ENCODE data around the gene CCDC187. TPM values are rescaled to one million over a fixed set of nuclear protein-coding genes. Genes with fewer than 3 reads are reported as not detected.

CCDC187 gene
- total RNA-seq, 1 donor: not detected

DNA sequence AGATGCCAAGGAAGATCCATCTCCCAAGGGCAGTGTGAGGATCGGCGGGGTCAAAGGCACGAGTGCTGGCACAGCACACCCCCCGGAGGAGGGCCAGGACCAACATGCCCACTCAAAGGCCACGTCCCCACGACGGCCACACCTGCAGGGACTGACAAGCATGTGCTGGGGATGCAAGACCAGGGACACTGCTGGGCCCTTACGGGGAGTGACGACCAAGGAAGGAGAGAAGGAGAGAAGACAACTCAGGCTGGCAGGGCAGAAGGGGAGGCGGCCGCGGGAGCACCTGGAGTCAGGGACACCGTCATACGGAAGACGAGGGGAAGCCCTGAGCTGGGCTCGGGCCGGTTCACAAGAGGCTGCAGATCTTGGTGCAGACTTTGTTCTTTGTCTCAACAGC, 68.7 kb downstream of the CCDC187 start:
- Histone ChIP-seq H4K20me1 (ENCODE audit: insufficient read depth, low read length) (peaks cover 24% of the 10 kb centered on the region), H3K9me3 (ENCODE audit: low read depth, low read length) (no peaks in the 10 kb centered on the region), H3K4me1 (ENCODE audit: insufficient read depth, low read length) (no peaks in the 10 kb centered on the region), H3K4me2 (ENCODE audit: insufficient read depth, low read length) (no peak overlapping the region), H3K79me2 (ENCODE audit: insufficient read depth, low read length) (peaks cover 12% of the 10 kb centered on the region), H3K36me3 (ENCODE audit: insufficient read depth, low read length) (no peaks in the 10 kb centered on the region), H3K27ac (ENCODE audit: low read depth, low read length) (no peak overlapping the region), H3K4me3 (ENCODE audit: insufficient read depth, low read length) (no peak overlapping the region), H2AFZ (ENCODE audit: low read length) (no peak overlapping the region), H3K27me3 (ENCODE audit: insufficient read depth, low read length) (no peaks in the 10 kb centered on the region)
- no peak for DNase-seq (ENCODE audit: insufficient read length, low spot score, missing footprints)
- TF ChIP-seq, protein P1, sequence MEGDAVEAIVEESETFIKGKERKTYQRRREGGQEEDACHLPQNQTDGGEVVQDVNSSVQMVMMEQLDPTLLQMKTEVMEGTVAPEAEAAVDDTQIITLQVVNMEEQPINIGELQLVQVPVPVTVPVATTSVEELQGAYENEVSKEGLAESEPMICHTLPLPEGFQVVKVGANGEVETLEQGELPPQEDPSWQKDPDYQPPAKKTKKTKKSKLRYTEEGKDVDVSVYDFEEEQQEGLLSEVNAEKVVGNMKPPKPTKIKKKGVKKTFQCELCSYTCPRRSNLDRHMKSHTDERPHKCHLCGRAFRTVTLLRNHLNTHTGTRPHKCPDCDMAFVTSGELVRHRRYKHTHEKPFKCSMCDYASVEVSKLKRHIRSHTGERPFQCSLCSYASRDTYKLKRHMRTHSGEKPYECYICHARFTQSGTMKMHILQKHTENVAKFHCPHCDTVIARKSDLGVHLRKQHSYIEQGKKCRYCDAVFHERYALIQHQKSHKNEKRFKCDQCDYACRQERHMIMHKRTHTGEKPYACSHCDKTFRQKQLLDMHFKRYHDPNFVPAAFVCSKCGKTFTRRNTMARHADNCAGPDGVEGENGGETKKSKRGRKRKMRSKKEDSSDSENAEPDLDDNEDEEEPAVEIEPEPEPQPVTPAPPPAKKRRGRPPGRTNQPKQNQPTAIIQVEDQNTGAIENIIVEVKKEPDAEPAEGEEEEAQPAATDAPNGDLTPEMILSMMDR (IDR thresholded peaks at IDR 0.05; ENCODE audit: extremely low read depth, low read depth, low read length): no peak

DNA sequence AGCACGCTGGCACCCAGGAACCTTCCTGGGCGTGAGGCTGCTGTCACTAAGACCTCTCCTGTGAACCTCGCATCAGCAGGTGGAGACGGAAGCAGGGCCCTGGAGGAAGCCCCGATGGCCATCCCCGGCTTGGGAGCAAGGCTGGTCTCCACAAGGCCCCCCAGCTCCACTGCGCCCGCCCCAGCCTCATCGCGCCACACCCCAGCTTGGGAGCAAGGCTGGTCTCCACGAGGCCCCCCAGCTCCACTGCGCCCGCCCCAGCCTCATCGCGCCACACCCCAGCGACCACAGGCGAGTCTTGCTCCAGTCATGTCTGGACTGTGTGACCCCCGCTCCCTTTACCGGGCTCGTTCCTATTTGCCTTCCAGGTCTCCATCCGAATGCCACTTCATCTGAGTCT, 69.3 kb downstream of the CCDC187 start:
- Histone ChIP-seq H4K20me1 (ENCODE audit: insufficient read depth, low read length) (peaks cover 21% of the 10 kb centered on the region), H3K79me2 (ENCODE audit: insufficient read depth, low read length) (peaks cover 12% of the 10 kb centered on the region), H3K36me3 (ENCODE audit: insufficient read depth, low read length) (no peaks in the 10 kb centered on the region), H2AFZ (ENCODE audit: low read length) (no peak overlapping the region), H3K27ac (ENCODE audit: low read depth, low read length) (no peak overlapping the region), H3K4me1 (ENCODE audit: insufficient read depth, low read length) (no peaks in the 10 kb centered on the region), H3K9me3 (ENCODE audit: low read depth, low read length) (no peaks in the 10 kb centered on the region), H3K27me3 (ENCODE audit: insufficient read depth, low read length) (no peaks in the 10 kb centered on the region), H3K4me2 (ENCODE audit: insufficient read depth, low read length) (no peak overlapping the region), H3K4me3 (ENCODE audit: insufficient read depth, low read length) (no peak overlapping the region)
- no peak for DNase-seq (ENCODE audit: insufficient read length, low spot score, missing footprints)
- TF ChIP-seq, protein P1 (IDR thresholded peaks at IDR 0.05; ENCODE audit: extremely low read depth, low read depth, low read length): no peak

DNA sequence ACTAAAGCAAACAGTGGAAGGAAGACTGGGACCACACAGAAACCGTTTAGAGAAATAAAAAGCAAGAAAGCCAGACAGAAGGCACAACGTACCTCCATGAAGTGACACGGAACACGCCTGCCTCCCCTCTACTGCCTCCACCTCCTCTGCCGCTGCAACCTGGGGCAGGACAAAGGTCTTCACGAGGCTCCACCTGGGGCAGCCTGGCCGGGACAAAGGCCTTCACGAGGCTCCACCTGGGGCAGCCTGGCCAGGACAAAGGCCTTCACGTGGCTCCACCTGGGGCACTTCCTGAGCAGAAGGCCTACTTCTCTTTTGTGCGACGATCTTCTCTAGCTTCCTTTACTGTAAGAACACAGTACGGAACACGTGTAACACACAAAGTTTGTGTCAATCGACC, 70.0 kb downstream of the CCDC187 start:
- Histone ChIP-seq H3K4me1 (ENCODE audit: insufficient read depth, low read length) (peaks cover 3% of the 10 kb centered on the region), H4K20me1 (ENCODE audit: insufficient read depth, low read length) (peaks cover 17% of the 10 kb centered on the region), H3K9me3 (ENCODE audit: low read depth, low read length) (no peaks in the 10 kb centered on the region), H3K27me3 (ENCODE audit: insufficient read depth, low read length) (no peaks in the 10 kb centered on the region), H3K79me2 (ENCODE audit: insufficient read depth, low read length) (peaks cover 11% of the 10 kb centered on the region), H3K4me2 (ENCODE audit: insufficient read depth, low read length) (no peak overlapping the region), H3K4me3 (ENCODE audit: insufficient read depth, low read length) (no peak overlapping the region), H3K36me3 (ENCODE audit: insufficient read depth, low read length) (no peaks in the 10 kb centered on the region), H3K27ac (ENCODE audit: low read depth, low read length) (no peak overlapping the region), H2AFZ (ENCODE audit: low read length) (no peak overlapping the region)
- TF ChIP-seq, protein P1 (IDR thresholded peaks at IDR 0.05; ENCODE audit: extremely low read depth, low read depth, low read length): no peak
- no peak for DNase-seq (ENCODE audit: insufficient read length, low spot score, missing footprints)

DNA sequence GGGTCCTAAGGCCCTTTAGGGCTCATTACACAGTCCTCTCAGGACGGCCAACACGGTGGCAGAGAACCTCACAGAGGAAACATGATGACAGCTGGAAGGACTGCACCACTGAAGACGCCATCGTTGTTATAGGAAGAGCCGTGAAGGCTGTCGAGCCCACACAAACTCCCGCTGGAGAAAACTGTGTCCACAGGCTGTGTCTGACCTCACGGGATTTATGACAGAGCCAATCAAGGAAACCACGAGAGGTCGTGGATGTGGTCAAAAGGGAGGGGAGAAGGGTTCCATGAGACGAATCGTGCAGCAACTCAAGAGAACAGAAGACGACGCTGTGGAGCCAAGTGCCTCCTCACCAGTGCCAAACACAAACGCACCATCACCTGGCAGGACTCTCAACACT, 70.5 kb downstream of the CCDC187 start:
- Histone ChIP-seq H2AFZ (ENCODE audit: low read length) (no peak overlapping the region), H3K36me3 (ENCODE audit: insufficient read depth, low read length) (no peaks in the 10 kb centered on the region), H3K4me1 (ENCODE audit: insufficient read depth, low read length) (peaks cover 7% of the 10 kb centered on the region), H3K4me2 (ENCODE audit: insufficient read depth, low read length) (no peak overlapping the region), H3K9me3 (ENCODE audit: low read depth, low read length) (no peaks in the 10 kb centered on the region), H3K27ac (ENCODE audit: low read depth, low read length) (no peak overlapping the region), H4K20me1 (ENCODE audit: insufficient read depth, low read length) (peaks cover 17% of the 10 kb centered on the region), H3K27me3 (ENCODE audit: insufficient read depth, low read length) (no peaks in the 10 kb centered on the region), H3K79me2 (ENCODE audit: insufficient read depth, low read length) (peaks cover 11% of the 10 kb centered on the region), H3K4me3 (ENCODE audit: insufficient read depth, low read length) (no peak overlapping the region)
- no peak for DNase-seq (ENCODE audit: insufficient read length, low spot score, missing footprints)
- TF ChIP-seq, protein P1 (IDR thresholded peaks at IDR 0.05; ENCODE audit: extremely low read depth, low read depth, low read length): no peak

Data from osteoblast (primary cell).